HCT116 (cell line): ENCODE measurements around the gene PSMB4. TPM values are rescaled to one million over a fixed set of nuclear protein-coding genes. Genes with fewer than 3 reads are reported as not detected.

Experiments used
- ATAC-seq: fragments of 200-7000 bp; cut with Tn5 transposase; 2 replicates; pipeline ENCODE4 v1.9.1; 2020; ENCODE audit warnings: mild to moderate bottlenecking, moderate library complexity
- BruUV-seq: library from RNA; stranded (reverse); fragments of 400-500 nt; replicated peaks from 2 replicates; lab custom pipeline; 2021; lab: Mats Ljungman, UMichigan
- CTCF ChIA-PET: fragments of 300-600 bp; sonication (Branson Sonifier 250); formaldehyde crosslinking; loops from one replicate; lab custom pipeline; 2021; ENCODE audit warnings: antibody characterized with exemption; lab: Charles Lee
- POLR2A ChIA-PET: fragments of 300-600, 350-600 bp; sonication (Branson Sonifier 250); formaldehyde crosslinking; loops from one replicate; lab custom pipeline; 2021; ENCODE audit warnings: antibody characterized with exemption; lab: Charles Lee
- RAD21 ChIA-PET, 2 experiments: fragments of 300-600 bp; sonication (Branson Sonifier 250); formaldehyde crosslinking; loops; one replicate each; lab custom pipeline; 2023; ENCODE audit warnings: low total read pairs in 2 of 2; ENCODE audit not compliant: uncharacterized antibody in 2 of 2, unreplicated experiment in 2 of 2, low non-redundant PET in 1 of 2; lab: Charles Lee
- DNase-seq: peaks from one replicate; pipeline ENCODE4 v3.0.0-alpha.2; 2010; ENCODE audit warnings: low read depth, low spot score
- H2AFZ ChIP-seq: fragments of 200-600 bp; shearing (Covaris generic), sonication (generic); 2 replicates; pipeline ENCODE4 v1.6.1; 2017; ENCODE audit warnings: low read depth, mixed run types, mixed read lengths, antibody characterized with exemption, low read length; ENCODE audit not compliant: poor library complexity, severe bottlenecking
- H3K27ac ChIP-seq: 2 replicates; pipeline ENCODE4 v1.5.1; 2012; ENCODE audit warnings: low read depth, low read length
- H3K27me3 ChIP-seq: fragments of 200-600 bp; sonication (generic); 2 replicates; pipeline ENCODE4 v1.6.1; 2016; ENCODE audit warnings: mixed run types, low read length, mixed read lengths; ENCODE audit not compliant: insufficient read depth
- H3K36me3 ChIP-seq, 2 experiments: fragments of 200-500 bp in 1 of 2; fragments of 200-600 bp in 1 of 2; sonication (Bioruptor generic) in 1 of 2; sonication (generic) in 1 of 2; 2 replicates each; pipeline versions ENCODE4 v1.5.1 to v1.6.1; 2014 to 2016; ENCODE audit warnings: low read length in 2 of 2, inconsistent platforms in 1 of 2, mixed read lengths in 1 of 2, mixed run types in 1 of 2; ENCODE audit not compliant: insufficient read depth in 2 of 2, control insufficient read depth in 1 of 2
- H3K4me1 ChIP-seq, 2 experiments: fragments of 200-600 bp in 1 of 2; sonication (generic) in 1 of 2; 2 replicates each; pipeline versions ENCODE4 v1.5.1 to v1.6.1; 2012 to 2017; ENCODE audit warnings: low read length in 2 of 2, inconsistent platforms in 1 of 2, mild to moderate bottlenecking in 1 of 2, mixed read lengths in 1 of 2, mixed run types in 1 of 2, moderate library complexity in 1 of 2; ENCODE audit not compliant: insufficient read depth in 2 of 2, control insufficient read depth in 1 of 2
- H3K4me2 ChIP-seq: fragments of 200-600 bp; sonication (generic); 2 replicates; pipeline ENCODE4 v1.6.1; 2017; ENCODE audit warnings: mixed run types, low read length, mixed read lengths
- H3K4me3 ChIP-seq, 2 experiments: fragments of 200-600 bp in 1 of 2; sonication (generic) in 1 of 2; replicated peaks in 1 of 2; 2 replicates each; pipeline ENCODE4 v1.5.1; 2011 to 2016; ENCODE audit warnings: low read length in 2 of 2, control low read depth in 1 of 2, low read depth in 1 of 2, mild to moderate bottlenecking in 1 of 2, mixed read lengths in 1 of 2, mixed run types in 1 of 2
- H3K79me2 ChIP-seq: fragments of 200-600 bp; sonication (generic); 2 replicates; pipeline ENCODE4 v1.6.1; 2017; ENCODE audit warnings: mild to moderate bottlenecking, mixed run types, low read length, moderate library complexity, mixed read lengths; ENCODE audit not compliant: insufficient read depth
- H3K9ac ChIP-seq: fragments of 200-600 bp; sonication (generic); 2 replicates; pipeline ENCODE4 v1.6.1; 2016; ENCODE audit warnings: low read length, mixed read lengths
- H3K9me2 ChIP-seq: fragments of 200-600 bp; sonication (generic), shearing (Covaris generic); 2 replicates; pipeline ENCODE4 v1.6.1; 2017; ENCODE audit warnings: mixed run types, mild to moderate bottlenecking, moderate library complexity; ENCODE audit not compliant: insufficient read depth
- H3K9me3 ChIP-seq, 2 experiments: fragments of 200-500 bp in 1 of 2; fragments of 200-600 bp in 1 of 2; sonication (Bioruptor generic) in 1 of 2; sonication (generic) in 1 of 2; 2 replicates each; pipeline ENCODE4 v1.6.1; 2014 to 2017; ENCODE audit warnings: low read length in 2 of 2, mixed read lengths in 2 of 2, inconsistent platforms in 1 of 2, low read depth in 1 of 2, mild to moderate bottlenecking in 1 of 2, mixed run types in 1 of 2, moderate library complexity in 1 of 2; ENCODE audit not compliant: control insufficient read depth in 1 of 2, insufficient read depth in 1 of 2
- H4K20me1 ChIP-seq: fragments of 200-600 bp; sonication (generic), shearing (Covaris generic); 2 replicates; pipeline ENCODE4 v1.6.1; 2017; ENCODE audit warnings: mixed run types, mild to moderate bottlenecking, moderate library complexity; ENCODE audit not compliant: insufficient read depth
- EZH2 ChIP-seq: fragments of 200-600 bp; sonication (generic); IDR thresholded peaks from 2 replicates; pipeline ENCODE4 v1.6.1; 2017; ENCODE audit warnings: antibody characterized with exemption, mixed run types
- RAD21 ChIP-seq: IDR thresholded peaks from 2 replicates; pipeline ENCODE4 v1.6.1; 2012; ENCODE audit warnings: low read depth, mild to moderate bottlenecking
- SIN3A ChIP-seq: IDR thresholded peaks from 2 replicates; pipeline ENCODE4 v1.6.1; 2012; ENCODE audit warnings: low read depth
- SRF ChIP-seq: IDR thresholded peaks from 2 replicates; pipeline ENCODE4 v1.6.1; 2012; ENCODE audit warnings: low read depth
- TCF7L2 ChIP-seq: IDR thresholded peaks from 2 replicates; pipeline ENCODE4 v1.7.0; 2011; ENCODE audit warnings: borderline replicate concordance, inconsistent platforms; ENCODE audit not compliant: insufficient read depth, insufficient read length; ENCODE audit errors: extremely low read depth
- ZNF274 ChIP-seq: fragments of 200-500 bp; sonication (Bioruptor generic); IDR thresholded peaks from 2 replicates; pipeline ENCODE4 v1.6.1; 2014; ENCODE audit warnings: mild to moderate bottlenecking, low read depth, low read length, inconsistent platforms
- intact Hi-C: fragments of 100-400 bp; cut with micrococcal nuclease; formaldehyde crosslinking; loops from 2 replicates; pipeline ENCODE4 v1.10.0; 2022
- total RNA-seq: library from RNA; stranded (reverse); gene quantifications from one replicate; pipeline ENCODE4 v1.2.1, GENCODE V29; 2021; ENCODE audit not compliant: unreplicated experiment
- TF ChIP-seq, protein P1 (sequence below): IDR thresholded peaks from 2 replicates; pipeline ENCODE4 v1.6.1; 2012
- TF ChIP-seq, protein P2 (sequence below), 3 experiments: fragments of 200-600 bp in 1 of 3; sonication (generic) in 1 of 3; IDR thresholded peaks in 2 of 3; conservative IDR thresholded peaks in 1 of 3; 2 replicates each; pipeline ENCODE4 v1.5.1; 2012 to 2017; ENCODE audit warnings: low read depth in 2 of 3, low read length in 2 of 3, antibody characterized with exemption in 1 of 3, borderline replicate concordance in 1 of 3, control low read depth in 1 of 3, mild to moderate bottlenecking in 1 of 3, mixed read lengths in 1 of 3, mixed run types in 1 of 3, moderate library complexity in 1 of 3; ENCODE audit not compliant: insufficient read depth in 1 of 3

PSMB4 gene
- total RNA-seq, 1 experiment from 2014 or later: 341 TPM

DNA sequence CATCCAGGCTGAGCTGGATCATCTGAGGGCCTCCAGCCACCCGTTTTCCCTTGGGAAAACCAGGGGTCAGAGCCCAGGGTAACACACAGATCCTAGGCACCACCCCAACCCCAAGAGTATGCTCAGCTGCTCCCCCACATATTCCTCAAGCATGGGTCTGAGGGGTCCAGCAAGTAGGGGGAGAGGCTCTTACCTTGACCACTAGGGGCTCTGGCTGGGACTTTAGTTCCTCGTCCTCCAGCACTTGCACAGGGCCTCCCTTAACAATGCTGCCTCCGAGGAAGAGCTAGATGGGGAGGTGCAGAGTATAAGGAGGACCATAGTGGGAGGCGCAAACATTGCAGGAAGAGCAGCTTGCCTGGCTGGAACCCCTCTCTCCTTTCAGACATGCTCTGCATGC is 34.4 kb upstream of the PSMB4 start:
- no peaks in the 10 kb centered on the region for H3K9me2 ChIP-seq
- peaks cover 6 to 9% of the 10 kb centered on the region in 2 experiments; a peak in 2 of 4 replicates for H3K9me3 ChIP-seq
- intact Hi-C loops: no loop called here
- no peak overlapping the region for H3K27ac ChIP-seq
- H3K79me2 ChIP-seq: no peaks in the 10 kb centered on the region
- no peaks in the 10 kb centered on the region for H3K27me3 ChIP-seq
- ChIA-PET CTCF (no interaction called here), POLR2A (interaction anchor here (0.8 kb wide), 1 partner anchor 83 kb away, joined by 3 read pairs; the partner anchor contains the start of gene ZNF687), RAD21 (no interaction called here)
- DNase-seq (no peak), ATAC-seq (peak; percentile 38; the same call in 1 of the 2 replicates)
- H3K9ac ChIP-seq: no peak overlapping the region
- H3K4me1 ChIP-seq: no peaks in the 10 kb centered on the region
- no peak overlapping the region for H2AFZ ChIP-seq
- H3K4me3 ChIP-seq: no peak overlapping the region
- no peaks in the 10 kb centered on the region for H4K20me1 ChIP-seq
- BruUV-seq: no TSS peak
- TF ChIP-seq, protein P1, sequence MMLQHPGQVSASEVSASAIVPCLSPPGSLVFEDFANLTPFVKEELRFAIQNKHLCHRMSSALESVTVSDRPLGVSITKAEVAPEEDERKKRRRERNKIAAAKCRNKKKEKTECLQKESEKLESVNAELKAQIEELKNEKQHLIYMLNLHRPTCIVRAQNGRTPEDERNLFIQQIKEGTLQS: no peak
- TF ChIP-seq ZNF274 (no peak), RAD21 (no peak), TCF7L2 (no peak), SRF (no peak), SIN3A (no peak), EZH2 (no peak)
- TF ChIP-seq, protein P2, sequence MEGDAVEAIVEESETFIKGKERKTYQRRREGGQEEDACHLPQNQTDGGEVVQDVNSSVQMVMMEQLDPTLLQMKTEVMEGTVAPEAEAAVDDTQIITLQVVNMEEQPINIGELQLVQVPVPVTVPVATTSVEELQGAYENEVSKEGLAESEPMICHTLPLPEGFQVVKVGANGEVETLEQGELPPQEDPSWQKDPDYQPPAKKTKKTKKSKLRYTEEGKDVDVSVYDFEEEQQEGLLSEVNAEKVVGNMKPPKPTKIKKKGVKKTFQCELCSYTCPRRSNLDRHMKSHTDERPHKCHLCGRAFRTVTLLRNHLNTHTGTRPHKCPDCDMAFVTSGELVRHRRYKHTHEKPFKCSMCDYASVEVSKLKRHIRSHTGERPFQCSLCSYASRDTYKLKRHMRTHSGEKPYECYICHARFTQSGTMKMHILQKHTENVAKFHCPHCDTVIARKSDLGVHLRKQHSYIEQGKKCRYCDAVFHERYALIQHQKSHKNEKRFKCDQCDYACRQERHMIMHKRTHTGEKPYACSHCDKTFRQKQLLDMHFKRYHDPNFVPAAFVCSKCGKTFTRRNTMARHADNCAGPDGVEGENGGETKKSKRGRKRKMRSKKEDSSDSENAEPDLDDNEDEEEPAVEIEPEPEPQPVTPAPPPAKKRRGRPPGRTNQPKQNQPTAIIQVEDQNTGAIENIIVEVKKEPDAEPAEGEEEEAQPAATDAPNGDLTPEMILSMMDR (IDR thresholded peaks at IDR 0.05 in 2 of 3, conservative IDR thresholded peaks at IDR 0.05 in 1 of 3; ENCODE audit: borderline replicate concordance in 1 of 3, insufficient read depth in 1 of 3, low read depth in 2 of 3, low read length in 2 of 3): peak in 1 of 3 experiments; percentile 12; a peak in 1 of 6 replicates
- H3K36me3 ChIP-seq: no peaks in the 10 kb centered on the region
- no peak overlapping the region for H3K4me2 ChIP-seq
